GM23338 (cell line): Measurements from ENCODE around the gene FANCG. TPM values are rescaled to one million over a fixed set of nuclear protein-coding genes. Genes with fewer than 3 reads are reported as not detected.

Experiments used
- CTCF ChIP-seq, 2 experiments: fragments of 200-600 bp in 1 of 2; sonication (generic) in 1 of 2; conservative IDR thresholded peaks; 2 replicates each; pipeline versions ENCODE4 v1.5.1 to v1.6.1; 2016 to 2017; ENCODE audit warnings: antibody characterized with exemption in 2 of 2, low read depth in 2 of 2, mild to moderate bottlenecking in 2 of 2, moderate library complexity in 1 of 2
- REST ChIP-seq: IDR thresholded peaks from one replicate; pipeline ENCODE4 v1.6.1; 2018; ENCODE audit warnings: antibody characterized with exemption; ENCODE audit not compliant: unreplicated experiment
- polyA plus RNA-seq: library from polyadenylated mRNA; unstranded; fragments of >200 nt; fragmentation: Nextera tagmentation; extraction: Ambion mirVana; gene quantifications from 2 replicates; pipeline ENCODE4 v1.2.1, GENCODE V29; 2016
- small RNA-seq: library from RNA; depleted of rRNA; stranded (forward); fragments of <200 nt; gene quantifications from one replicate; pipeline ENCODE3, GENCODE V24; 2014; ENCODE audit warnings: low replicate concordance
- total RNA-seq: library from RNA; depleted of rRNA; stranded (reverse); fragments of >200 nt; shearing (Covaris generic); gene quantifications from 2 replicates; pipeline ENCODE4 v1.2.3, GENCODE V29; 2014; rRNA removed

FANCG gene
- total and polyA plus RNA-seq, 2 experiments from 2014 or later, result 53.8 to 56.2 TPM

- TF ChIP-seq CTCF (conservative IDR thresholded peaks at IDR 0.05; ENCODE audit: low read depth in 2 of 2), result no peak
- TF ChIP-seq REST, result no peak
These were observed 53.1 kb downstream of the FANCG start (continued) for GRCh38 chr9:35026671-35027070.

Small RNA genes within 50 kb of the gene (small RNA-seq; reads per million reads assigned to genes)
- gene RN7SL338P, result not detected

Other genes with a start within 250 kb of the FANCG start
- 0.14 and 0.19 TPM in 2 replicates for gene PHF24, start 121.7 kb downstream of the FANCG start, total RNA-seq
- gene PHF24, start 121.7 kb downstream of the FANCG start, polyA plus RNA-seq, result 0.03 and 0.05 TPM in 2 replicates
- gene DNAJB5, start 90.2 kb downstream of the FANCG start, total RNA-seq, result 37.4 and 37.6 TPM in 2 replicates
- gene DNAJB5, start 90.2 kb downstream of the FANCG start, polyA plus RNA-seq, result 20.3 and 22.6 TPM in 2 replicates
- gene VCP, start 7.3 kb downstream of the FANCG start, total RNA-seq, result 361 and 408 TPM in 2 replicates
- 113 and 130 TPM in 2 replicates for gene VCP, start 7.3 kb downstream of the FANCG start, polyA plus RNA-seq
- gene PIGO, start 16.6 kb upstream of the FANCG start, total RNA-seq, result 13.6 and 18.9 TPM in 2 replicates
- 11.2 and 13.6 TPM in 2 replicates for gene PIGO, start 16.6 kb upstream of the FANCG start, polyA plus RNA-seq
- 210 and 221 TPM in 2 replicates for gene STOML2, start 23.2 kb upstream of the FANCG start, total RNA-seq
- 109 and 114 TPM in 2 replicates for gene STOML2, start 23.2 kb upstream of the FANCG start, polyA plus RNA-seq
- gene ATOSB, start 35.9 kb upstream of the FANCG start, total RNA-seq, result 3.1 and 6.1 TPM in 2 replicates
- 2.2 and 2.3 TPM in 2 replicates for gene ATOSB, start 35.9 kb upstream of the FANCG start, polyA plus RNA-seq
- 44.9 and 52.1 TPM in 2 replicates for gene UNC13B, start 82.1 kb upstream of the FANCG start, total RNA-seq
- gene UNC13B, start 82.1 kb upstream of the FANCG start, polyA plus RNA-seq, result 8.0 and 8.7 TPM in 2 replicates